KMS-11 (cell line): ENCODE results near the gene SHH.

Experiments used
- H2AFZ ChIP-seq: fragments of 200-600 bp; sonication (generic); 2 replicates; pipeline ENCODE4 v1.6.1; 2016; ENCODE audit warnings: antibody characterized with exemption, mixed run types, low read depth
- H3K27ac ChIP-seq: fragments of 200-600 bp; sonication (generic); 2 replicates; pipeline ENCODE4 v1.6.1; 2016; ENCODE audit warnings: mild to moderate bottlenecking, mixed run types
- H3K27me3 ChIP-seq: fragments of 200-600 bp; sonication (generic); 2 replicates; pipeline ENCODE4 v1.6.1; 2017; ENCODE audit warnings: mild to moderate bottlenecking, low read depth, mixed run types, moderate library complexity; ENCODE audit not compliant: insufficient read depth
- H3K36me3 ChIP-seq: fragments of 200-600 bp; sonication (generic); 2 replicates; pipeline ENCODE4 v1.6.1; 2017; ENCODE audit warnings: mild to moderate bottlenecking, mixed run types; ENCODE audit not compliant: insufficient read depth
- H3K4me1 ChIP-seq: fragments of 200-600 bp; sonication (generic); 2 replicates; pipeline ENCODE4 v1.6.1; 2016; ENCODE audit warnings: mild to moderate bottlenecking, low read depth, mixed run types; ENCODE audit not compliant: poor library complexity, severe bottlenecking
- H3K4me2 ChIP-seq: fragments of 200-600 bp; sonication (generic); 2 replicates; pipeline ENCODE4 v1.7.0; 2016; ENCODE audit warnings: mild to moderate bottlenecking, mixed run types
- H3K4me3 ChIP-seq: fragments of 200-600 bp; sonication (generic); IDR thresholded peaks from 2 replicates; pipeline ENCODE4 v1.6.1; 2017; ENCODE audit warnings: low read depth, low read length, mixed read lengths; ENCODE audit not compliant: insufficient read depth
- H3K79me2 ChIP-seq: fragments of 200-600 bp; sonication (generic); 2 replicates; pipeline ENCODE4 v1.6.1; 2016; ENCODE audit warnings: low read depth, mixed run types; ENCODE audit not compliant: insufficient read depth
- H3K9ac ChIP-seq: fragments of 200-600 bp; sonication (generic); 2 replicates; pipeline ENCODE4 v1.6.1; 2016; ENCODE audit warnings: mild to moderate bottlenecking, mixed run types
- H4K20me1 ChIP-seq: fragments of 200-600 bp; sonication (generic); 2 replicates; pipeline ENCODE4 v1.6.1; 2016; ENCODE audit warnings: mild to moderate bottlenecking, mixed run types; ENCODE audit not compliant: insufficient read depth
- TF ChIP-seq, protein P1 (sequence below): fragments of 200-600 bp; sonication (generic); conservative IDR thresholded peaks from 2 replicates; pipeline ENCODE4 v1.6.1; 2017; ENCODE audit warnings: low read depth, mild to moderate bottlenecking, antibody characterized with exemption, low read length, moderate library complexity, mixed read lengths

Gene SHH

DNA sequence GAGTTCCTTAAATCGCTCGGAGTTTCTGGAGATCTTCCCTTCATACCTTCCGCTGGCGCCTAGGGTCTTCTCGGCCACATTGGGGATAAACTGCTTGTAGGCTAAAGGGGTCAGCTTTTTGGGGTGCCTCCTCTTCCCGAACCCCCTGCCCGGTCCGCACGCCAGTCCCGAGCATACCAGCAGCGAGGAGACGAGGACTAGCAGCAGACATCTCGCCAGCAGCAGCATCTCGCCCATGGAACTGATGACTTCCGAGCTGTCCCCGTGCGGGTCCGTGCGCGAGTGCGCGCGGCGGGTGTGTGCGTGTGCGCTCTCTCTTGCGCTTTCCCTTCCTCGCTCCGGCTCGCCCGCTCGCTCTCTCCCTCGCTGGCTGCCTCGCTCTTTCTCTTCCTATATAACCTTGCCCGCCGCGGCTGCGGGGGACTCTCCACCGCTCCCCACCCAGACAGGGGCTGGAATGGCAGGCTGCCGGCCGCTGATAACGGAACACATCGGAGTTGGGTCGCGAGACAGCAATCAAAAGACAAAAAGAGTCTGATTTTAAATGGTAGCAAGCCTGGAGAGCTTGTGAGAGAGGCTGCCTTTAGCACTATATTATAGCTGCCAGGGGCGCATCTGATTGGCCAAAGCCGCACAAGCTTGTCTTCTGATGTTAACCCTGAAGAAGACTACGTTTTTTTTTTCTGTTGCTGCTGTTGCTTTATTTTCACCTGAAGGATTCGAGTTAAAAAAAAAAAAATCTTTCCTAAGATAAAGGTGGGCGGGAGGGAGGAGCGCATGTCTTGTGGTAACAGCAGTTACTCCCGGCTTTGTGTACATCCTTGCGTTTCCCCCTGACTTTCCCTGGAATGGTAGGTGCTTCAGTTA, at the start of gene SHH:
TSS of gene SHH (minus strand) at position 569 of the 867 bp plus-strand sequence. CDS start at position 228, 341 bp downstream.
- peaks cover 48% of the 10 kb centered on the region for H3K27me3 ChIP-seq

DNA sequence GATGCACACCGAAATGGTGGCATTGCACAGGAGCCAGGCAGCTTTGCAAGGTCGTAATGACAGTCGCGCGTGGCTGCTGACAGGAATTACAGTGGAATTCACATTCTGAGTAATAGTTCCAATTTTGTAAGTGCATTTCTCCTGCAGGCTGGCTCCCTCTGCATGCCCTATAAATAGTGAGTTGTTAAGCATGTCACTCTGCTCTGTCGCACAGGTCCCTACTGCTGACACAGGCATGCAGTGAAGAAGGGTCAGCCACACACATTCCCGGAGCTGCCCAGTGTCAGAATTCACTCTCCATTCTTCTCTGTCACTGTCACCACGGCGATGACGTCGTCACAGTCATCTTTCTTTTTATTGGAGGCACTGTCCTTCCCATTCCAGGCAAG, 49.2 kb upstream of the SHH start:
- no peaks in the 10 kb centered on the region for H3K36me3 ChIP-seq
- H3K4me2 ChIP-seq = no peak overlapping the region
- no peak overlapping the region for H3K4me3 ChIP-seq
- H3K79me2 ChIP-seq = no peaks in the 10 kb centered on the region
- no peak overlapping the region for H3K9ac ChIP-seq
- H4K20me1 ChIP-seq = no peaks in the 10 kb centered on the region
- no peak overlapping the region for H3K27ac ChIP-seq
- no peak overlapping the region for H2AFZ ChIP-seq
- H3K4me1 ChIP-seq = no peaks in the 10 kb centered on the region
- no peaks in the 10 kb centered on the region for H3K27me3 ChIP-seq
- TF ChIP-seq, protein P1, sequence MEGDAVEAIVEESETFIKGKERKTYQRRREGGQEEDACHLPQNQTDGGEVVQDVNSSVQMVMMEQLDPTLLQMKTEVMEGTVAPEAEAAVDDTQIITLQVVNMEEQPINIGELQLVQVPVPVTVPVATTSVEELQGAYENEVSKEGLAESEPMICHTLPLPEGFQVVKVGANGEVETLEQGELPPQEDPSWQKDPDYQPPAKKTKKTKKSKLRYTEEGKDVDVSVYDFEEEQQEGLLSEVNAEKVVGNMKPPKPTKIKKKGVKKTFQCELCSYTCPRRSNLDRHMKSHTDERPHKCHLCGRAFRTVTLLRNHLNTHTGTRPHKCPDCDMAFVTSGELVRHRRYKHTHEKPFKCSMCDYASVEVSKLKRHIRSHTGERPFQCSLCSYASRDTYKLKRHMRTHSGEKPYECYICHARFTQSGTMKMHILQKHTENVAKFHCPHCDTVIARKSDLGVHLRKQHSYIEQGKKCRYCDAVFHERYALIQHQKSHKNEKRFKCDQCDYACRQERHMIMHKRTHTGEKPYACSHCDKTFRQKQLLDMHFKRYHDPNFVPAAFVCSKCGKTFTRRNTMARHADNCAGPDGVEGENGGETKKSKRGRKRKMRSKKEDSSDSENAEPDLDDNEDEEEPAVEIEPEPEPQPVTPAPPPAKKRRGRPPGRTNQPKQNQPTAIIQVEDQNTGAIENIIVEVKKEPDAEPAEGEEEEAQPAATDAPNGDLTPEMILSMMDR = no peak

More for the DNA sequence above, at the start of gene SHH:
- H4K20me1 ChIP-seq = no peaks in the 10 kb centered on the region
- H3K36me3 ChIP-seq = no peaks in the 10 kb centered on the region
- H3K4me3 ChIP-seq = no peak within 1 kb of the TSS
- H3K27ac ChIP-seq = no peak within 1 kb of the TSS
- TF ChIP-seq, protein P1 = no peak
- H3K79me2 ChIP-seq = no peaks in the 10 kb centered on the region
- H3K9ac ChIP-seq = no peak within 1 kb of the TSS
- no peak within 1 kb of the TSS for H2AFZ ChIP-seq
- H3K4me1 ChIP-seq = peaks cover 4% of the 10 kb centered on the region
- H3K4me2 ChIP-seq = no peak within 1 kb of the TSS

DNA sequence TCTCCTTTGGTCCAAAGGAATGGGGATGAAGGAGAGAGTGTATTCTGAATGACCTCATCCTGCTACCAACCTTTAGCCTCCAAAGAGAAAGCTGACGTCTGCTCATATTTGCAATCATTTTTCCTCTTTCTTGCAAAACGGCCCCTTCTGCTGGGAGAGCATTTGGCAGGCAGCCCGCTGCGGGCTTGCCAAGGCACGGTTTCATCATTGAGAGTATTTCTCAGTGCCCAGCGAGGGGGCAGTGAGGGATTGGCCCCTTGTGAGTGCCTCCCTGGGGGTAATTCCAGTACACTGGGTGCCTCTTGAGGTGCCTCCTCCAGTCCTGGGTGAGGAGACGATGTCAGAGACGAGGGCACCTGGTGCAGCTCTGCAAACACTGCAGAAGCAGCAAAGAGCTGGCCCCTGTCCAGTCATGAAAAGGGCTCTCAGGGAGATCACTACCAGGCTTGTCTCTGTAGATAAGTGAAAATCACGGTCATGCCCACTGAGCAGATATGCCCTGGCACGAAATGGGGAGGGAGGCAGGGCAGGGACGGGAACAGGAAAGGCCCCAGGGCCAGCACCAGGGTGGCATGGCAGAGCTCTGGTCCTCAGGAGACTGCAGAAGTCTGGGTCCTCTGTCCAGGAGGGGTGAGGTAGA, 48.7 kb upstream of the SHH start:
- Histone ChIP-seq H3K27me3 (no peaks in the 10 kb centered on the region), H3K4me3 (no peak overlapping the region), H3K36me3 (no peaks in the 10 kb centered on the region), H3K27ac (no peak overlapping the region), H2AFZ (no peak overlapping the region), H4K20me1 (no peaks in the 10 kb centered on the region), H3K79me2 (no peaks in the 10 kb centered on the region), H3K4me1 (no peaks in the 10 kb centered on the region), H3K9ac (no peak overlapping the region), H3K4me2 (no peak overlapping the region)
- TF ChIP-seq, protein P1 = no peak

DNA sequence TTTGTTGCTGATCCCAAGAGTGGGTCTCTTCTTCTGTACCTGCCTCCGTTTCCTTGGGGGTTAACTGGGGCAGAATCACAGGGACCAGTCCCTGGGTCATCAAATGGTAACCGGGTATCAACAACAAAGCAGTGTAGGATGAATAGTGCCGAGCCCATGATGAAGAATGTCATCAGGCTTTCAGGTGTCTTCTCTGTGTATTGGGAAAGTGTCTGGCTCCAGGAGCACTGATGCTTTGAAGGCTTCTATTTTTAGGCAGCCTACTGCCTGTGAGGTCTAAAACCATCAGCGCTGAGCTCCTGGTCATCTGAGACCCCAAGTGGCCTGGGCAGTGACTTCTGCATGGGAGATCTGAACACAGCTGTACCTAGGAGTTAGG, 48.2 kb upstream of the SHH start:
- no peak overlapping the region for H3K9ac ChIP-seq
- no peak overlapping the region for H3K4me2 ChIP-seq
- H3K4me1 ChIP-seq = no peaks in the 10 kb centered on the region
- H3K4me3 ChIP-seq = no peak overlapping the region
- no peak overlapping the region for H2AFZ ChIP-seq
- H3K27ac ChIP-seq = no peak overlapping the region
- no peaks in the 10 kb centered on the region for H3K27me3 ChIP-seq
- H3K79me2 ChIP-seq = no peaks in the 10 kb centered on the region
- TF ChIP-seq, protein P1 = no peak
- H4K20me1 ChIP-seq = no peaks in the 10 kb centered on the region
- no peaks in the 10 kb centered on the region for H3K36me3 ChIP-seq
